GM18498 (cell line): ENCODE measurements around the gene PIK3R3.

Experiments
- ATAC-seq: cut with Tn5 transposase; IDR thresholded peaks from one replicate; pipeline ENCODE4 v1.9.1; 2021; ENCODE audit warnings: mild to moderate bottlenecking, moderate library complexity; ENCODE audit not compliant: unreplicated experiment

The PIK3R3 gene

DNA sequence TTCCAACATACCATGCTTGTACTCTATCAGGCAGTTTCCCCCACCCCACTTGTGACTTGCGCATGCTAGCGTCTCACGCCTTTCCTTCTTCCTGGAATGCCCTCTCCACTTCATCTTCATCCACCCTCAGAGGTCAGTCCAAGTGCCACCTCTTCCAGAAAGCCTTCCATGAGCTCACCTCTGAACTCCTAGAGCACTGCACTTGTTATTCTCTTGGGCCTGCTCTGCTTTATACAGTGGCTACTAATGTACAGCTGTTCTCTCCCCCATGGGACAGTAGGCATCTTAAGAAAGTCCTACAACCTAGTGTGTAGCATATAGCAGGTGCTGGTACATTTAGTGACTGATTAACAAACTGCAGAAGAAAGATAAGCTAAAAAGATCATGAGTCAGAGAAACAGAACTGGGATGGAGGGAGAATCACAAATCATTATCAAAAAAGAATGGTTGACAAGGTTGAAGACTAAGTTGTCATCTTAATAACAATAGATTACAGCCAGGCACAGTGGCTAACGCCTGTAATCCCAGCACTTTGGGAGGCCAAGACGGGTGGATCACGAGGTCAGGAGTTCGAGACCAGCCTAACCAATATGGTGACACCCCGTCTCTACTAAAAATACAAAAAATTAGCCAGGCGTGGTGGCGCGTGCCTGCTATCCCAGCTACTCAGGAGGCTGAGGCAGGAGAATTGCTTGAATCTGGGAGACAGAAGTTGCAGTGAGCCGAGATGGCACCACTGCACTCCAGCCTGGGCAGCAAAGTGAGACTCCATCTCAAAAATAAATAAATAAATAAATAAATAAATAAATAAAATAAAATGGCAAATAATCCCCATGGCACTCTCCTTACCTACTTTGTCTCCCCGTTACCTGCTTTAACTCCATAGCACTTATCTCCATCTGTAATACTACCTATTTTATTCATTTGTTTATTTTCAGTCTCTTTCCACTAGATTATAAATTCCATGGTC is 26.2 kb upstream of the PIK3R3 start:
- no peak for ATAC-seq

- ATAC-seq = no peak
These were observed 25.5 kb upstream of the PIK3R3 start for GRCh38 chr1:46157916-46158311.

GRCh38 chr1:46153732-46154131 is 21.3 kb upstream of the PIK3R3 start:
- no peak for ATAC-seq

- ATAC-seq = no peak
These were observed 20.8 kb upstream of the PIK3R3 start for GRCh38 chr1:46153228-46153627.

GRCh38 chr1:46152016-46152415 is 19.6 kb upstream of the PIK3R3 start:
- ATAC-seq = no peak

GRCh38 chr1:46150085-46150484 is 17.7 kb upstream of the PIK3R3 start:
- ATAC-seq = no peak

DNA sequence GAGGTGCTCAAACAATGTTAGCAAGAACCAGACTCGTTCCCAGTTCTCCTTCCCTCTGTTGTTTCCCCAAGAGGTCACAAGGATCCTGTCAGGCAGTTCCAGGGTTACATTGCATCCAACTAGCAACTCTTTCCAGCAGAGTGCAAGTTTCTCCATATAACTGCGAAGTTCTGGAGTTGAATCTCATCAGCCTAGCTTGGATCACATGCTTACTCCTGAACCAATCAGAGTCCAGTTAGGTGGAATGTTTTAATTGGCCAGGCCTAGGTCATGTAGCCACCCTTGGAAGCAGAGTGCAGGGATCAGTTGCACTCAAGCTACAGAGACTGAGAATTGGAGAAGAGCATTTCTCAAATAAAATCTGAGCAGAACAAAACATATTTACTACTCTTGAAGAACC is 15.9 kb upstream of the PIK3R3 start:
- no peak for ATAC-seq

DNA sequence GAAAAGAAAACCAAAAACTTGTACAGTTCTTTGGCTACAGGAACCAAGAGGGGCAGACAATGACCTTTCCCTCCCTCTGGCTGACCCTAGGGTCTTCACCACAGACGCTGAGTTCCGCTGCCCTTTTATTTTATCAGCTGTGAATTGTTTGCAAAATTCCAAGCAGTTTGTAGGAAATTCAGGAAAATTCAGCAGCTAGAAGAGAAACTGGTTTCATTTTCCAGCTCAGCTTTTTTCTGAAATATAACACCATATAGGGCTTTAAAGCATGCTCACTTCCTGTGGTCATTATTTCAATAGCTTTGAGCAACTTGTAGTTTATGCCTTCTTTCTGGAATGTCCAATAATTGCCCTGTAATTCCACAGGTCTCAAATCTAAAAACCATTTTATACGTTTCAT is 5.5 kb upstream of the PIK3R3 start:
- ATAC-seq = no peak

- ATAC-seq = no peak
These were observed 4.3 kb upstream of the PIK3R3 start for GRCh38 chr1:46136711-46137110.

DNA sequence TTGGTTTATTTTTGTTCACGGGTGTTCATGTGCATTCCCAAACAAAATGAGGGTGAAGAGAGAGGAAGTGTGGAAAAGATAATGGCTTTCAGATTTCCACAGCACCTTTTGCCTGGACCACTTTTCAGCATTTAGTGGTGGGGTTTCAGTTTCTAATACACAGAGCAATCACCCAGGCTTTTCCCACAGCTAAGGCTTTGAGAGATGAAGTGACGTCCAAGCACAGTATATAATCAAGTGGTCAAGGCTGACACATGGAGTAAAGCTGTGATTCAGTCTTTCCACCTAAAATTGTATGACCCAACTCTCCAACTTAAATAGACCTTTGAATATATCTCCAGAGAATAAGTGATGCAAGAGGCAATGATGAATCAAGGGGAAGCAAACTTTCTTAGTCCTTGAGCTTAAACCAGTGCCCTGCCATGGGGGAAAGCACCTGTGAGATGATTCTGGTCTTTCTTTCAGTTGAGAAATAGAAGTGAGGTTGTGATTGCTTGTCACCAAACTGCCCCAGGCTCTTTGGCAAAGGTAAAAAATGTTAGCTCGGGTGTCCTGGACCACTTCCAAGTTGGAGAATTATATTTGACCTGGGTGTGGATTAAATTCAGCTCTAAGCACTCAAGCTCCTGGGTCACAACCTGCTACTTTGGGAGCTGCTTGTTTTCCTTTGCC is 2.4 kb upstream of the PIK3R3 start:
- ATAC-seq = no peak

DNA sequence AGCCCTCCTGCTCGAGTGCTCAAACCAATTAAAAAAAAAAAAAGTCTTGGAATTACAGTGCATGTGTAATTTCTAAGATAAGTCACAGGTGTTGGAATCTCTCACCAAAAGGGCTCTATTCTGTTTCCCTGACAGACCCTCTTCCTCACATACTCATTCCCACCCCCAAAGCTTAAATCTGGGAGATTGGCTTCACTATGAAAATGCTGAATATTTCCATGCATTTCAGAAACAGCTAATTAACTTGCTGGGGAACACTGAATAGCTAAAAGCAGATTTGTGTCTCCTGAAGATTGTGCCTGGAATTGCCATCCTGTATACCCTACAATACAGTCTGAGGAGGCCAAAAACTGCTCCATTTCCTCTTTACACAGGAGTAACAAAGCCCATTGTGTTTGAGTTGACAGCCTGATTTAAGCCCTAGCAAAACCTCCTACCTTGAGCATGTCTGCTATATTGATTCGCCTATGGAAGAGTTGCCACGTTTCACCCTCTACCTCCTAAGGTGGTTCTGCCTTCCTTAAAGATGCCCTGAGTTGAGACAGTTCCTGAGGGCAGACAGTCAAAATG is 1.4 kb upstream of the PIK3R3 start:
- ATAC-seq = no peak

DNA sequence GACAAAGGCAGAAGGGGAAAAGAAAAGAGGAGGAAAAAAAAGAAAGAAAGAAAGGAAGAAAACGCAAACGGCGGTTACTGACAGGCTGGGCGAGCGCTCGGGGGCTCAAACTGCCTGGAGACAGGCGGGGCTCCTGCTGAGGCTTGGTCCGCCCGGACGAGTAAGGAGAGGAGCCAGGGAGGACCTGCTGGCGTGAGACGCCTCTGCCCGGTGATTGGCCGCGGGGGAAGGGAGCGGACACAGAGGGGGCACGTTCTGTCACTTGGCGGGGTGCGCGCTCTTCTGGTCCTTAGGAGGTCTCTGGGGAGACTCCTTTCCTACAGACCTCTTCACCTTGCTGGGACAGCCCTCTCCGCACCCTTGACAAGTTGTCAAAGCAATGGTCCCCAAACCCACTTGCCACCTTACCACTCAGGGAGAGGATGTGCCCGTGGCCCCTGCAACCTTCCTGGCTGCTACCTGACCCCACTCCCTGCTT is 791 bp upstream of the PIK3R3 start:
- ATAC-seq = peak; percentile 59

- no peak for ATAC-seq
These were observed 509 bp downstream of the PIK3R3 start for GRCh38 chr1:46131712-46132528.

GRCh38 chr1:46131093-46131492 is 1.3 kb downstream of the PIK3R3 start:
- ATAC-seq = no peak

GRCh38 chr1:46130606-46131005 is 1.8 kb downstream of the PIK3R3 start:
- no peak for ATAC-seq

DNA sequence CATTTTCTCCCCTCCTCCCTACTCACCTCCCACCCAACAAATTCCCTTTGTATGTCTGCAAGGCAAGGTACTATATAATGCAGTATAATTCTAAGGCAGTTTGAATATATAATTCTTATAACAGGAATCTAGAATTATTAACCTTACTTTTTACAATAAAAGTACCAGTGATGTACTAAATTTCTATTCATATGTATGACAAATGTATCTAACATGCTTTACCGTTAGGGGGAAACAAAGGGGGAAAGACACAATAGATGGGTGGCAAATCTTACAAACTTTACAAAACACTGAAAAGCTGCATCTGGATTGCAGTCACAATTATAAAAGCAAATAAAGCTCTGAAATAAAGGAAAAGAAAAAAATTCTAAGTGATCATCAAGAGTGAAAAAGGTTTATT is 2.3 kb downstream of the PIK3R3 start:
- no peak for ATAC-seq

GRCh38 chr1:46128344-46128743 is 4.1 kb downstream of the PIK3R3 start:
- no peak for ATAC-seq

DNA sequence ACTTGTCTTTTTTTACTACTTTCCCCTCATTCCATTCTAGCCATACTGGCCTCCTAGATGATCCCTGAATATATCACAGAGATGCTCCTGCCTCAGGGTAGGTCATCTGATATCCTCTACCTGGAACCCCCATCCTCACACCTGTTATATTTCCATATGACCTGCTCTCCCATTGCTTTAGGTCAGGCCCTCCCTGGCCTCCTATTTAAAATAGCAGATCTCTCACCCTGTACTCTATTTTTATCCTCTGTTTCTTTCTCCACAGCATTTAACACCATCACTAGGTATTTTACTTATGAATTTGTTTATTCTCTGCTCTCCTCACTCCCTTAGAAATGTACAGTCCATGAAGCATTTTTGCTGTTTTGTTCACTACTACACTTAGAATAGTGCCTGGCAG is 13.6 kb downstream of the PIK3R3 start:
- no peak for ATAC-seq

GRCh38 chr1:46117810-46118494 is 14.5 kb downstream of the PIK3R3 start:
- no peak for ATAC-seq

GRCh38 chr1:46114925-46115603 is 17.4 kb downstream of the PIK3R3 start:
- ATAC-seq = no peak
